Stimulated activated CD4-positive, alpha-beta T cell treated with anti-CD3 and anti-CD28 coated beads, Interleukin-2, amount 100 ng/mL, for 24 hours (primary cell): ENCODE data around the gene STX2.
"Not testable (repeated sequence)": the region's sequence is repeated elsewhere in the genome, so short reads cannot be mapped to it uniquely, and the experiment has no call there.

Experiments used
- DNase-seq, 2 donors: peaks; one replicate each; pipeline ENCODE4 v3.0.0-alpha.2; 2020

The STX2 gene

GRCh38 chr12:130761537-130762318, 77.3 kb downstream of the STX2 start:
- peak; percentile 70 to 74 for DNase-seq

GRCh38 chr12:130754234-130754901, 84.7 kb downstream of the STX2 start:
- no peak for DNase-seq

- DNase-seq, result no peak
These were observed 86.3 kb downstream of the STX2 start for GRCh38 chr12:130752692-130753230.

- not testable (repeated sequence) for DNase-seq
These were observed 87.0 kb downstream of the STX2 start for GRCh38 chr12:130752037-130752436.

GRCh38 chr12:130748786-130749185, 90.3 kb downstream of the STX2 start:
- no peak for DNase-seq

GRCh38 chr12:130747867-130748740, 90.9 kb downstream of the STX2 start:
- DNase-seq, result peak; percentile 83 to 85

- DNase-seq, result no peak
These were observed 92.5 kb downstream of the STX2 start for GRCh38 chr12:130746546-130746945.

GRCh38 chr12:130745921-130746320, 93.1 kb downstream of the STX2 start:
- DNase-seq, result no peak

GRCh38 chr12:130744274-130744673, 94.8 kb downstream of the STX2 start:
- no peak for DNase-seq

- DNase-seq, result no peak
These were observed 95.4 kb downstream of the STX2 start for GRCh38 chr12:130743606-130744005.

- no peak for DNase-seq
These were observed 95.9 kb downstream of the STX2 start for GRCh38 chr12:130743176-130743575.

- DNase-seq, result no peak
These were observed 96.3 kb downstream of the STX2 start for GRCh38 chr12:130742716-130743115.

GRCh38 chr12:130742112-130742511, 96.9 kb downstream of the STX2 start:
- DNase-seq, result no peak
